Measurements from ENCODE around the gene CAPN5.

The CAPN5 gene

DNA sequence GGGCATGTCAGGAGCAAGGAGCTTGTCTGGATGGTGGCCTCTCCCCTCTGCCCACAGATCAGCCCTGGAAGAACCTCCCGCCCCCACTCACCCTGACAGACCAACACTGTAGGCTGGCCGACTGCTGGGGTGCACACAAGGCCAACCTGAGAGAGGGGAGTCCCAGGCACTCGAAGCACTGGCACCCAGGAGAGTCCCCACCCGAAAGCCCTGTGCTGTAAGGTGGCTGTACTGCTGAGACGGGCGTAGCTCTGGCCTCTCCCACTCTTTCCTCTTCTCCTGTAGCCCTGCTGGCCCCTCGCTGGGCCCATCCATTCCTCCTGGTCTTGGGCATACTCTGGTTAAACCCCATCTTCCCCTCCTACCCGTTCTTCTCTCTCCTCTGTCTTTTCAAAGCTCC is 101.0 kb downstream of the CAPN5 start:
- H3K4me2 ChIP-seq (ENCODE audit: low read length): no peak overlapping the region
- H2AFZ ChIP-seq (ENCODE audit: low read length): no peak overlapping the region
- no peak overlapping the region for H3K9ac ChIP-seq (ENCODE audit: low read length)

DNA sequence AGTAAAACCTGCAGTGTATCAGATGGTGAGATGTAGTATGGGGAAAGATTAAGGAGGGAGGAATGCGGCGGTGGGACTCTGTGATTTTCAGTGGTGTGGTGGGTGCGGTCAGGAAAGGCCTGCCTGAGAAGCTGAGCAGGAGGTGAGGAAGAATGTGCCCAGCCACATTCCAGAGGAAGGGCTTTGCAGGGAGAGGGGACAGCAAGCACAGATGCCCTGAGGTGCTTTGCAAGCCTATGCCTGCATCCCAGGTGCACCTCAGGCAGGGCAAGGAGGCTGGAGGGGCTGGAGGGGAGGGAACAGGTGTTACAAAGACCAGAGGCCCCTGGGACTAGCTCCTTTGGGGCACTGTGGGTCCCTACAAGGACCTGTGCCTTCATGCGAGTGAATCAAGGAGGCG is 103.3 kb downstream of the CAPN5 start:
- no peak overlapping the region for H3K4me3 ChIP-seq (ENCODE audit: low read depth, low read length, poor library complexity, severe bottlenecking)
- no peak overlapping the region for H2AFZ ChIP-seq (ENCODE audit: low read length)
- no peak overlapping the region for H3K4me2 ChIP-seq (ENCODE audit: low read length)
- no peaks in the 10 kb centered on the region for H3K36me3 ChIP-seq (ENCODE audit: insufficient read depth, low read length)
- no peaks in the 10 kb centered on the region for H3K9me3 ChIP-seq (ENCODE audit: low read length)
- no peak overlapping the region for H3K9ac ChIP-seq (ENCODE audit: low read length)
- H3K4me1 ChIP-seq (ENCODE audit: insufficient read depth, low read length, severe bottlenecking): no peaks in the 10 kb centered on the region
- H3K27me3 ChIP-seq (ENCODE audit: insufficient read depth, low read length): no peaks in the 10 kb centered on the region
- H3F3A ChIP-seq (ENCODE audit: insufficient read depth, low read length): no peaks in the 10 kb centered on the region
- H4K20me1 ChIP-seq (ENCODE audit: insufficient read depth, low read length): no peaks in the 10 kb centered on the region
- H3K79me2 ChIP-seq (ENCODE audit: insufficient read depth, low read length): no peaks in the 10 kb centered on the region
- TF ChIP-seq, protein P1, sequence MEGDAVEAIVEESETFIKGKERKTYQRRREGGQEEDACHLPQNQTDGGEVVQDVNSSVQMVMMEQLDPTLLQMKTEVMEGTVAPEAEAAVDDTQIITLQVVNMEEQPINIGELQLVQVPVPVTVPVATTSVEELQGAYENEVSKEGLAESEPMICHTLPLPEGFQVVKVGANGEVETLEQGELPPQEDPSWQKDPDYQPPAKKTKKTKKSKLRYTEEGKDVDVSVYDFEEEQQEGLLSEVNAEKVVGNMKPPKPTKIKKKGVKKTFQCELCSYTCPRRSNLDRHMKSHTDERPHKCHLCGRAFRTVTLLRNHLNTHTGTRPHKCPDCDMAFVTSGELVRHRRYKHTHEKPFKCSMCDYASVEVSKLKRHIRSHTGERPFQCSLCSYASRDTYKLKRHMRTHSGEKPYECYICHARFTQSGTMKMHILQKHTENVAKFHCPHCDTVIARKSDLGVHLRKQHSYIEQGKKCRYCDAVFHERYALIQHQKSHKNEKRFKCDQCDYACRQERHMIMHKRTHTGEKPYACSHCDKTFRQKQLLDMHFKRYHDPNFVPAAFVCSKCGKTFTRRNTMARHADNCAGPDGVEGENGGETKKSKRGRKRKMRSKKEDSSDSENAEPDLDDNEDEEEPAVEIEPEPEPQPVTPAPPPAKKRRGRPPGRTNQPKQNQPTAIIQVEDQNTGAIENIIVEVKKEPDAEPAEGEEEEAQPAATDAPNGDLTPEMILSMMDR (IDR thresholded peaks at IDR 0.05; ENCODE audit: low read length): no peak
- TF ChIP-seq EZH2 (IDR thresholded peaks at IDR 0.05; ENCODE audit: borderline replicate concordance, low read length): no peak
- H3K27ac ChIP-seq (ENCODE audit: low read depth, low read length, poor library complexity, severe bottlenecking): no peak overlapping the region
- no peaks in the 10 kb centered on the region for H3K9me2 ChIP-seq (ENCODE audit: low read depth, low read length)

More for the DNA sequence above, 101.0 kb downstream of the CAPN5 start:
- H4K20me1 ChIP-seq (ENCODE audit: insufficient read depth, low read length): no peaks in the 10 kb centered on the region
- no peaks in the 10 kb centered on the region for H3K27me3 ChIP-seq (ENCODE audit: insufficient read depth, low read length)
- H3K79me2 ChIP-seq (ENCODE audit: insufficient read depth, low read length): no peaks in the 10 kb centered on the region
- no peaks in the 10 kb centered on the region for H3K9me3 ChIP-seq (ENCODE audit: low read length)
- no peak overlapping the region for H3K4me3 ChIP-seq (ENCODE audit: low read depth, low read length, poor library complexity, severe bottlenecking)
- H3K4me1 ChIP-seq (ENCODE audit: insufficient read depth, low read length, severe bottlenecking): no peaks in the 10 kb centered on the region
- no peaks in the 10 kb centered on the region for H3K9me2 ChIP-seq (ENCODE audit: low read depth, low read length)
- no peak for TF ChIP-seq EZH2 (IDR thresholded peaks at IDR 0.05; ENCODE audit: borderline replicate concordance, low read length)
- TF ChIP-seq, protein P1 (IDR thresholded peaks at IDR 0.05; ENCODE audit: low read length): no peak
- H3F3A ChIP-seq (ENCODE audit: insufficient read depth, low read length): no peaks in the 10 kb centered on the region
- no peak overlapping the region for H3K27ac ChIP-seq (ENCODE audit: low read depth, low read length, poor library complexity, severe bottlenecking)
- H3K36me3 ChIP-seq (ENCODE audit: insufficient read depth, low read length): no peaks in the 10 kb centered on the region

DNA sequence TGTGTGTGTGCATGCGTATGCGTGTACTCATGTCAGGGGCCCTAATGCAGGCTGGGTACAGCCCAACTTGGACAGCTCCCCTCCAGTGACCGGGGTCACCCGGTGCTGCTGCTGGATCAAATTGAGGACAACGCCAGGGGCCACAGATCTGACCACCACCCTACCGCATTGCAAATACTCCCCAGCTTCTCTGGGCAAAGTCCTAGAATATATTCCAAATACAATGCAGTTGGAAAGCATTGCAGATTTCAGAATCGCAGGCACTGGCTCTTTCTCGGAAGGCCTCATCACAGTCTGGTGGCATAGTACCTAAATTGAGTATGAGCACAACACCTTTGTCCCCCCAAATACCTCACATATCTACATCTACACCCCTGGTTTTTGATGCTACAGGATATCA is 104.5 kb downstream of the CAPN5 start:
- Histone ChIP-seq H3K4me1 (ENCODE audit: insufficient read depth, low read length, severe bottlenecking) (no peaks in the 10 kb centered on the region), H3K79me2 (ENCODE audit: insufficient read depth, low read length) (no peaks in the 10 kb centered on the region), H3K27ac (ENCODE audit: low read depth, low read length, poor library complexity, severe bottlenecking) (no peak overlapping the region), H3K4me3 (ENCODE audit: low read depth, low read length, poor library complexity, severe bottlenecking) (no peak overlapping the region), H3F3A (ENCODE audit: insufficient read depth, low read length) (no peaks in the 10 kb centered on the region), H3K9me3 (ENCODE audit: low read length) (no peaks in the 10 kb centered on the region), H3K36me3 (ENCODE audit: insufficient read depth, low read length) (no peaks in the 10 kb centered on the region), H3K27me3 (ENCODE audit: insufficient read depth, low read length) (no peaks in the 10 kb centered on the region), H3K9me2 (ENCODE audit: low read depth, low read length) (no peaks in the 10 kb centered on the region), H3K9ac (ENCODE audit: low read length) (no peak overlapping the region), H2AFZ (ENCODE audit: low read length) (no peak overlapping the region), H3K4me2 (ENCODE audit: low read length) (no peak overlapping the region), H4K20me1 (ENCODE audit: insufficient read depth, low read length) (no peaks in the 10 kb centered on the region)
- TF ChIP-seq EZH2 (IDR thresholded peaks at IDR 0.05; ENCODE audit: borderline replicate concordance, low read length): no peak
- TF ChIP-seq, protein P1 (IDR thresholded peaks at IDR 0.05; ENCODE audit: low read length): no peak
